GM23248 (cell line): ENCODE data around the gene KCNG2. TPM values are rescaled to one million over a fixed set of nuclear protein-coding genes. Genes with fewer than 3 reads are reported as not detected.

Experiments
- DNase-seq: peaks from one replicate; pipeline ENCODE4 v3.0.0-alpha.2; 2015
- H2AFZ ChIP-seq: fragments of 200-600 bp; sonication (generic); 2 replicates; pipeline ENCODE4 v1.6.1; 2016; ENCODE audit warnings: antibody characterized with exemption
- H3F3A ChIP-seq: fragments of 200-600 bp; sonication (generic); 2 replicates; pipeline ENCODE4 v1.6.1; 2016; ENCODE audit warnings: mild to moderate bottlenecking, antibody characterized with exemption, mixed run types; ENCODE audit not compliant: insufficient read depth
- H3K27ac ChIP-seq: fragments of 200-600 bp; sonication (generic); 2 replicates; pipeline ENCODE4 v1.5.1; 2016; ENCODE audit warnings: mild to moderate bottlenecking
- H3K27me3 ChIP-seq: fragments of 200-600 bp; sonication (generic); replicated peaks from 2 replicates; pipeline ENCODE4 v1.6.1; 2016; ENCODE audit warnings: mild to moderate bottlenecking; ENCODE audit not compliant: insufficient read depth
- H3K36me3 ChIP-seq: fragments of 200-600 bp; sonication (generic); 2 replicates; pipeline ENCODE4 v1.6.1; 2016; ENCODE audit warnings: low read depth, mild to moderate bottlenecking
- H3K4me1 ChIP-seq: fragments of 200-600 bp; sonication (generic); 2 replicates; pipeline ENCODE4 v1.6.1; 2016; ENCODE audit warnings: mild to moderate bottlenecking; ENCODE audit not compliant: insufficient read depth
- H3K4me2 ChIP-seq: fragments of 200-600 bp; sonication (generic); one replicate; pipeline ENCODE4 v1.6.1; 2016; ENCODE audit warnings: mild to moderate bottlenecking; ENCODE audit not compliant: unreplicated experiment
- H3K4me3 ChIP-seq: fragments of 200-600 bp; sonication (generic); 2 replicates; pipeline ENCODE4 v1.5.1; 2016; ENCODE audit warnings: mild to moderate bottlenecking
- H3K79me2 ChIP-seq: fragments of 200-600 bp; sonication (generic); 2 replicates; pipeline ENCODE4 v1.6.1; 2016; ENCODE audit warnings: mild to moderate bottlenecking; ENCODE audit not compliant: insufficient read depth
- H3K9ac ChIP-seq: fragments of 200-600 bp; sonication (generic); 2 replicates; pipeline ENCODE4 v1.6.1; 2016; ENCODE audit warnings: mild to moderate bottlenecking
- H3K9me2 ChIP-seq: fragments of 200-600 bp; sonication (generic); 2 replicates; pipeline ENCODE4 v1.6.1; 2016; ENCODE audit warnings: mixed run types, mild to moderate bottlenecking, moderate library complexity; ENCODE audit not compliant: insufficient read depth
- H3K9me3 ChIP-seq: fragments of 200-600 bp; sonication (generic); one replicate; pipeline ENCODE4 v1.6.1; 2017; ENCODE audit warnings: low read depth
- H4K20me1 ChIP-seq: fragments of 200-600 bp; sonication (generic); 2 replicates; pipeline ENCODE4 v1.6.0; 2016; ENCODE audit not compliant: insufficient read depth
- EZH2 ChIP-seq: fragments of 200-600 bp; sonication (generic); IDR thresholded peaks from 2 replicates; pipeline ENCODE4 v1.6.1; 2018; ENCODE audit warnings: antibody characterized with exemption, mild to moderate bottlenecking; ENCODE audit not compliant: insufficient read depth, poor library complexity, severe bottlenecking
- EZH2phosphoT487 ChIP-seq: fragments of 200-600 bp; sonication (generic); IDR thresholded peaks from 2 replicates; pipeline ENCODE4 v1.6.1; 2018; ENCODE audit warnings: antibody characterized with exemption, moderate library complexity, mild to moderate bottlenecking, low read depth; ENCODE audit not compliant: insufficient read depth
- WGBS, 2 experiments: methylation state at CpG; one replicate each; pipeline ENCODE4 v1.1.6; 2015 to 2017; ENCODE audit warnings: low lambda C conversion rate in 2 of 2, low coverage in 1 of 2; ENCODE audit errors: missing lambda C conversion rate in 2 of 2; 5-methylcytosine and 5-hydroxymethylcytosine counted together
- in situ Hi-C: fragments of 300-500 bp; cut with MboI; formaldehyde crosslinking; loops from 2 replicates; pipeline ENCODE4 v1.15.0; 2020
- polyA plus RNA-seq: library from polyadenylated mRNA; unstranded; fragments of >200 nt; fragmentation: Nextera tagmentation; extraction: Ambion mirVana; gene quantifications from 2 replicates; pipeline ENCODE4 v1.2.1, GENCODE V29; 2016
- total RNA-seq: library from RNA; depleted of rRNA; stranded (reverse); fragments of >200 nt; shearing (Covaris generic); gene quantifications from 2 replicates; pipeline ENCODE4 v1.2.3, GENCODE V29; 2014

KCNG2 gene
- total and polyA plus RNA-seq, 2 experiments from 2014 or later: not detected

- 94% methylated on average over 9 of the region's 9 CpGs for WGBS, 2 experiments
- H4K20me1 ChIP-seq: peaks cover 4% of the 10 kb centered on the region
These were observed 140.5 kb downstream of the KCNG2 start for GRCh38 chr18:79938196-79938595.

GRCh38 chr18:79939096-79939495 is 141.4 kb downstream of the KCNG2 start:
- no peak overlapping the region for H3K4me2 ChIP-seq
- peaks cover 99% of the 10 kb centered on the region for H3K79me2 ChIP-seq
- TF ChIP-seq EZH2phosphoT487 (no peak), EZH2 (no peak)
- no peaks in the 10 kb centered on the region for H3K9me3 ChIP-seq
- no peak for DNase-seq
- no peaks in the 10 kb centered on the region for H3K27me3 ChIP-seq
- no peaks in the 10 kb centered on the region for H3F3A ChIP-seq
- H4K20me1 ChIP-seq: peaks cover 4% of the 10 kb centered on the region; the same call in 1 of the 2 replicates
- peaks cover 9% of the 10 kb centered on the region; the same call in 1 of the 2 replicates for H3K36me3 ChIP-seq
- no peak overlapping the region for H3K9ac ChIP-seq
- H3K4me3 ChIP-seq: no peak overlapping the region
- H3K27ac ChIP-seq: no peak overlapping the region; the same call in 1 of the 2 replicates
- H3K9me2 ChIP-seq: no peaks in the 10 kb centered on the region
- no peak overlapping the region for H2AFZ ChIP-seq
- 33 to 50% methylated on average over 5 of the region's 5 CpGs for WGBS, 2 experiments
- in situ Hi-C loops: no loop called here
- H3K4me1 ChIP-seq: peaks cover 3% of the 10 kb centered on the region; the same call in 1 of the 2 replicates

More at GRCh38 chr18:79938196-79938595, 140.5 kb downstream of the KCNG2 start:
- peaks cover 99% of the 10 kb centered on the region for H3K79me2 ChIP-seq
- no peak overlapping the region for H3K4me3 ChIP-seq
- no peaks in the 10 kb centered on the region for H3K9me2 ChIP-seq
- no peaks in the 10 kb centered on the region for H3K9me3 ChIP-seq
- H2AFZ ChIP-seq: no peak overlapping the region
- H3K9ac ChIP-seq: no peak overlapping the region
- TF ChIP-seq EZH2phosphoT487 (no peak), EZH2 (no peak)
- H3K27me3 ChIP-seq: no peaks in the 10 kb centered on the region
- in situ Hi-C loops: no loop called here
- DNase-seq: no peak
- H3F3A ChIP-seq: 0 out of 2 replicates have a peak, but pooled peaks cover 1% of the 10 kb centered on the region
- peaks cover 3% of the 10 kb centered on the region; the same call in 1 of the 2 replicates for H3K4me1 ChIP-seq
- peaks cover 14% of the 10 kb centered on the region; the same call in 1 of the 2 replicates for H3K36me3 ChIP-seq
- no peak overlapping the region for H3K4me2 ChIP-seq
- no peak overlapping the region for H3K27ac ChIP-seq

- peaks cover 99% of the 10 kb centered on the region for H3K79me2 ChIP-seq
- H4K20me1 ChIP-seq: peaks cover 4% of the 10 kb centered on the region; the same call in 1 of the 2 replicates
These were observed 142.5 kb downstream of the KCNG2 start for GRCh38 chr18:79940126-79940813.

GRCh38 chr18:79940814-79941472 is 143.2 kb downstream of the KCNG2 start:
- no peak overlapping the region for H3K9ac ChIP-seq
- H3K27me3 ChIP-seq: no peaks in the 10 kb centered on the region
- peaks cover 4% of the 10 kb centered on the region; the same call in 1 of the 2 replicates for H4K20me1 ChIP-seq
- H3K4me1 ChIP-seq: peaks cover 3% of the 10 kb centered on the region; the same call in 1 of the 2 replicates
- in situ Hi-C loops: no loop called here
- no peak overlapping the region for H3K4me3 ChIP-seq
- H3K79me2 ChIP-seq: peaks cover 99% of the 10 kb centered on the region
- TF ChIP-seq EZH2phosphoT487 (no peak), EZH2 (no peak)
- no peaks in the 10 kb centered on the region for H3K9me3 ChIP-seq
- no peak overlapping the region for H3K4me2 ChIP-seq
- H3K9me2 ChIP-seq: no peaks in the 10 kb centered on the region
- no peaks in the 10 kb centered on the region for H3F3A ChIP-seq
- H2AFZ ChIP-seq: no peak overlapping the region
- H3K27ac ChIP-seq: no peak overlapping the region
- H3K36me3 ChIP-seq: 0 out of 2 replicates have a peak, but pooled peaks cover 4% of the 10 kb centered on the region
- DNase-seq: no peak
- 80 to 83% methylated on average over 17 of the region's 17 CpGs for WGBS, 2 experiments

More at GRCh38 chr18:79940126-79940813, 142.5 kb downstream of the KCNG2 start:
- Histone ChIP-seq H3K4me1 (peaks cover 3% of the 10 kb centered on the region; the same call in 1 of the 2 replicates), H3K4me3 (no peak overlapping the region), H3K36me3 (peaks cover 8% of the 10 kb centered on the region; the same call in 1 of the 2 replicates), H3K4me2 (no peak overlapping the region), H3K9me3 (no peaks in the 10 kb centered on the region), H2AFZ (no peak overlapping the region), H3K27ac (no peak overlapping the region), H3F3A (no peaks in the 10 kb centered on the region), H3K9me2 (no peaks in the 10 kb centered on the region), H3K27me3 (no peaks in the 10 kb centered on the region), H3K9ac (no peak overlapping the region)
- in situ Hi-C loops: no loop called here
- DNase-seq: no peak
- WGBS, 2 experiments: 90 to 94% methylated on average over 18 of the region's 18 CpGs
- TF ChIP-seq EZH2 (no peak), EZH2phosphoT487 (no peak)
